HEK293 (cell line): ENCODE measurements around the gene ELL2.

Source experiments
- ATF2 ChIP-seq: fragments of 450-650 bp; formaldehyde crosslinking; IDR thresholded peaks from 2 replicates; pipeline ENCODE4 v1.5.1; 2016; ENCODE audit warnings: missing biosample characterization, missing genetic modification characterization, low read depth
- CTCF ChIP-seq: fragments of 450-650 bp; formaldehyde crosslinking; IDR thresholded peaks from 2 replicates; pipeline ENCODE4 v1.5.1; 2016; ENCODE audit warnings: missing biosample characterization, missing genetic modification characterization
- PATZ1 ChIP-seq: fragments of 450-650 bp; formaldehyde crosslinking; IDR thresholded peaks from 2 replicates; pipeline ENCODE4 v1.5.1; 2016; ENCODE audit warnings: missing biosample characterization, missing genetic modification characterization
- PRDM4 ChIP-seq: fragments of 450-650 bp; formaldehyde crosslinking; IDR thresholded peaks from 2 replicates; pipeline ENCODE4 v1.5.1; 2017; ENCODE audit warnings: missing biosample characterization, missing genetic modification characterization
- ZNF140 ChIP-seq: fragments of 450-650 bp; formaldehyde crosslinking; IDR thresholded peaks from 2 replicates; pipeline ENCODE4 v1.5.1; 2016; ENCODE audit warnings: missing biosample characterization, missing genetic modification characterization
- ZNF2 ChIP-seq: fragments of 450-650 bp; formaldehyde crosslinking; IDR thresholded peaks from 2 replicates; pipeline ENCODE4 v1.5.1; 2016; ENCODE audit warnings: missing biosample characterization, missing genetic modification characterization
- ZNF639 ChIP-seq: fragments of 450-650 bp; formaldehyde crosslinking; IDR thresholded peaks from 2 replicates; pipeline ENCODE4 v1.5.1; 2016; ENCODE audit warnings: missing biosample characterization, missing genetic modification characterization
- ZSCAN5A ChIP-seq: fragments of 450-650 bp; formaldehyde crosslinking; IDR thresholded peaks from 2 replicates; pipeline ENCODE4 v1.5.1; 2016; ENCODE audit warnings: missing biosample characterization, missing genetic modification characterization

GRCh38 chr5:95840956-95841705 lies 120.5 kb downstream of the ELL2 start:
- TF ChIP-seq CTCF (tag by site-specific recombination) (no peak), ZSCAN5A (tag by site-specific recombination) (no peak), ZNF639 (tag by site-specific recombination) (no peak), ATF2 (no peak), ZNF2 (tag by site-specific recombination) (no peak), PATZ1 (no peak), ZNF140 (no peak), PRDM4 (no peak)
